GM20000 (cell line): Measurements from ENCODE around the gene PLK2.

Source experiments
- DNase-seq: peaks from one replicate; pipeline ENCODE4 v3.0.0; 2012; ENCODE audit warnings: low spot score
- TF ChIP-seq, protein P1 (sequence below): IDR thresholded peaks from 2 replicates; pipeline ENCODE4 v1.5.1; 2012; ENCODE audit warnings: mild to moderate bottlenecking, control low read depth; ENCODE audit errors: extremely low read depth, missing control alignments

The PLK2 gene

DNA sequence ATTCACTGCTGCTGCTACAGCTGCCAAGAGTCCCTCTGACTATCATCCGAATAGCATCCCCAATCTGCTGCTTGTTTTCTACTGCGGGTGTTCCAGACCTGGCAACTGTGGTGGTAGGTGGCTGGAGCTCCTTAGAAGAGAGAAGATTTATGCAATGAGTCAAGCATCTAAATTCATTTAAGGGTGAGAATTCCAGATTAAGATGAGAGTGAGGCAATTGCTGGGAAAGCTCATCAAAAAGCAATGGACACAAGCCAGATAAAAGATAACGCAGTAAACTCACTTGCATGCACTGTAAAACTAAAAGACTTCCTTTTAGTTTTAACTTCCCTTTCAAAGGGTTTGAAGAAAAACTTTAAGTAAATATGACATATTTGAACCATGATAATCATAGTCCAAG, 3.9 kb downstream of the PLK2 start:
- DNase-seq = no peak
- TF ChIP-seq, protein P1, sequence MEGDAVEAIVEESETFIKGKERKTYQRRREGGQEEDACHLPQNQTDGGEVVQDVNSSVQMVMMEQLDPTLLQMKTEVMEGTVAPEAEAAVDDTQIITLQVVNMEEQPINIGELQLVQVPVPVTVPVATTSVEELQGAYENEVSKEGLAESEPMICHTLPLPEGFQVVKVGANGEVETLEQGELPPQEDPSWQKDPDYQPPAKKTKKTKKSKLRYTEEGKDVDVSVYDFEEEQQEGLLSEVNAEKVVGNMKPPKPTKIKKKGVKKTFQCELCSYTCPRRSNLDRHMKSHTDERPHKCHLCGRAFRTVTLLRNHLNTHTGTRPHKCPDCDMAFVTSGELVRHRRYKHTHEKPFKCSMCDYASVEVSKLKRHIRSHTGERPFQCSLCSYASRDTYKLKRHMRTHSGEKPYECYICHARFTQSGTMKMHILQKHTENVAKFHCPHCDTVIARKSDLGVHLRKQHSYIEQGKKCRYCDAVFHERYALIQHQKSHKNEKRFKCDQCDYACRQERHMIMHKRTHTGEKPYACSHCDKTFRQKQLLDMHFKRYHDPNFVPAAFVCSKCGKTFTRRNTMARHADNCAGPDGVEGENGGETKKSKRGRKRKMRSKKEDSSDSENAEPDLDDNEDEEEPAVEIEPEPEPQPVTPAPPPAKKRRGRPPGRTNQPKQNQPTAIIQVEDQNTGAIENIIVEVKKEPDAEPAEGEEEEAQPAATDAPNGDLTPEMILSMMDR = no peak

DNA sequence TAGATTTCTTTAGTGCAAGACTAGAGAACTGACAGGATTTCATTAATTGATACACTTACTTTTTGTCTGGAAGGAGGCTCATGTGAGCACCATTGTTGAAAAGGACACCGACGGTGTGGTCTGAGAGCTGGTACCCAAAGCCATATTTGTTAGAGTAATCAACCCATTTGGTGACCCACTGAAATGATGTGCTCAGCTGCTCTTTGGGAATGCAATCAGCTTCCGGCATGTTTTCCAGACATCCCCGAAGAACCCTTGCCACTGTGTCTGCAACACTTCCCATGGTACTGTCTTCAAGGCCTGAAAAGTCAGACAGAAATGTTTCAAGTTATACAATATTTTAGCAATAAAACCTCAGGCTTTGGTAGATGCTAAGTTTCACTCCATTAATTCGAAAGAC, 4.4 kb downstream of the PLK2 start:
- TF ChIP-seq, protein P1 = no peak
- DNase-seq = no peak

DNA sequence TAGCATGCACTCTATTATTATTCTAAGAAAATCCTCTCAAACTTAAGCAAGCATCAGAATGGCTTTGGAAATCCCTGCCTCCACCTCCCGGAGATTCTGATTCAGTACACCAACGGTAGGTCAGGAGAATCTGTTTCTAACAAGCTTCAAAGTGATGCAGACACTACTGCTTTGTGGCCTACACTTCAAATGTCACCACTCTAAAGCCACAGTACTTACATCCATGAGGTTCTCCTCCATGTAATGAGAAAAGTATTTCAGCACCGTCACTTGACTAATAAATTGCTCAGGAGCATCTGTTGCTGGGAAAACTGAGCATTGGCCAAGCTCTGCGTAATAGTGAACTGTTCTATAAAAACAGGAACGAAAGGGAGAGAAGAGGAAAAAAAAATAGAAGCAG, 4.8 kb downstream of the PLK2 start:
- TF ChIP-seq, protein P1 = no peak

DNA sequence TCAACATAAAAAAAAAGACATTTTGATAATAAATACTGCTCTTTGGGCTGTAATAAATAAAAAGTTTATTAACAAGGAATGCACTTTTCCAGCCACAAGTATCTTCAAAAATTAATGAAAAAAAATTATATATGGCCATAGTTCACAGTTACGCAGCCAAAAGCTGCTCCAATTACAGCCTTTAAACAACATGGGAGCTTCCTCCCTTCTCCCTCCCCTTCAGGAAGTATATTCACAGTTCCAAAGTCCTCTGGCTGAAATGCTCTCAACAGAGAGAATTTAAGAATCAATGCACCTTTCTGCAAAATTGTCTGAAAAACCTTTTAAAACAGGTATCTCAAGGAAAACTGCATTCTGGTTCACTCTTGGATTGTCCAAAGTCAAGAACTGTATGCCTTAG, 5.9 kb downstream of the PLK2 start:
- no peak for DNase-seq
- TF ChIP-seq, protein P1 = no peak

More for the DNA sequence above, 4.8 kb downstream of the PLK2 start:
- no peak for DNase-seq

DNA sequence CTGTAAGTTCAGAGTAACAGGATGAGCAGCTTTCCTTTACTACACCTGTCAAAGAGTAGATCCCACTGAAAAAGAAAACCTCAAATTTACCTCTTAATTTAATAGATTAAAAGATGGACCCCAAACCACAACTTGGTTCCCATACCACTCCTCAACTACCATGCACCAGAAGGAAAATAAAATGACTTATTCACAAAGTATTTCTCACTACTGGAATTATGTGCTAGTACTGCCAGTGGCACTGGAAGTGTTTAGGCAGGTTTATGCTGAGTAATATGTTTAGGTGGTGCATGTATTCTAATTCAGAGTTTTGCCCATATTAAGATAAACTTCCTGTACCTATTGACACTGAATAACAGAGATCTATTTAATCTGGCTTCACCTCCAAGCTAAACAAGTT, 6.6 kb downstream of the PLK2 start:
- DNase-seq = no peak
- TF ChIP-seq, protein P1 = no peak

DNA sequence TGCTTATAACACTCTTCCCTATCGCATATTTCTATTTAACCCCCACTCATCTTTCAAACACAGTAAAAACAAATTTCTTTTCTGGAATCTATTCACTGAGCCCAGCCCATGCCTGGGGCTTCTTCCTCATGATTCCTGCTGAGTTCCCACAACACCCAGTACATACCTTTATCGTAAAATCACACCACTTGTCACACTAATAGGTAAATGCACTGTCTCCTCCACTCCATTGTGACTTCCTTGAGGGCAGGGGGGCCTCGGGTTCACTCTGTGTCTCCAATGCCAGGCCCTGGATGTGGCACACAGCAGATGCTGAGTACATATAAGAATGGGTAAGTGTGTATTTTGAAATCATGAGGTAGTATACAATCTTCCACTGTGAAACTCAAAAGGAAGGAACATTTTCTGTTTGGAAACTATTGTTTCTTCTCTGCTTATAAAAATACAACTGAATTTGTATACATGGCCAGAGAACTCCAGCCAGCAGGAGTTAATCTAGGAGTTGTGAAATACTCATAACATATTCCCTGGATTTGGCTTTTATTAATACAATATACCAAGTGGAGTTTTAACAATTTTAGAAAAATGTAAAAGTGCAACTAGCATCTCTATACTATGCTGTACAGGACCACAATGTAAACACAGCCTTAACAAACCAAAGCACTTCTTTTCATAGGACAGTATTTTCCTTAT, 7.2 kb downstream of the PLK2 start:
- TF ChIP-seq, protein P1 = no peak
- DNase-seq = no peak

DNA sequence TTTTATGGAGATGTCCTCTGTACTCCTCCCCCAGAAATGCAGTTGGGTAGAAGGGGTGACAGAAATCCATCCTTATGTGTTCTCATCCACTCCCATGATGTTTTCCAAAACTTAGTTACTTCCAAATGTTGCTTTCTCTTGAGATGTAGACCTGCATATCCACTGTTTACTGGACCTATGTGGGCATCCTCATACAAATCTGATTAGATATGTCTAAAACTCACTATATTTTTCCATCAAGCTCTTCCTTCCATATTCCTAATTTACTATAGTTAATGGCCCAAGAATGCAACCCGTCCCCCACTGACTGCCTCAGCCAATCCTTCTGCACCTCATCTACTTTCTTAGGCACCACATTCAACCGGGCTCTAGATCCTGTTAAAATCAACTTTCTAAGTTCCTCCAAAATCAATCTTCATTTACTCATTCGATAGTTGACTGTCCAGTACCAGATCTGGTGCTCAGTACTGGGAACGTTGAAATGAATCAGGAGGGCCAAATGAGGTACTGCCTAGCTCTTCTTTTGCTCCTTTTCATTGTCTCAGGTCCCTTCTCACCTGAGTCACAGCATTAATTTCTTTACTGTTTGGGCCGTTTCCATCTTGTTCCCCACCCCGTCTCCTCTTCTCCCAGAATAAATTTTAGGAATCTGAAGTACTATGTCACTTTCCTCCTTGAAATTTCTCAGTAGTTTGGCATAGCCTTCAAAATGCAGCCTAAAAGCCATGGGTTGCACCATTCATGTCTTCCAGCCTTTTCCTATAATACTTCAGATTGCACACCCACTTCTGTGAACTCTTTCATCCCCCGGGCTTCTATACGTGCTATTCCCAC, 7.9 kb downstream of the PLK2 start:
- DNase-seq = no peak
- TF ChIP-seq, protein P1 = no peak
